ENCODE measurements around the gene HPX. TPM values are rescaled to one million over a fixed set of nuclear protein-coding genes. Genes with fewer than 3 reads are reported as not detected.

The HPX gene
- total RNA-seq, 1 experiment from 2014 or later = 1.2 TPM

GRCh38 chr11:6405052-6405667 lies 35.6 kb downstream of the HPX start:
- no peak overlapping the region for H3K4me2 ChIP-seq (ENCODE audit: insufficient read depth, insufficient read length, low read length)

More at GRCh38 chr11:6405052-6405667, 35.6 kb downstream of the HPX start:
- Histone ChIP-seq H3K9ac (ENCODE audit: extremely low read depth, insufficient read length, low read length) (no peak overlapping the region), H2BK5ac (ENCODE audit: insufficient read length, low read length) (no peak overlapping the region), H3K27ac (ENCODE audit: insufficient read length, low read depth, low read length) (no peak overlapping the region), H4K20me1 (ENCODE audit: control insufficient read depth, insufficient read depth, insufficient read length) (no peaks in the 10 kb centered on the region), H3K79me2 (ENCODE audit: insufficient read depth, low read length) (no peaks in the 10 kb centered on the region), H3K14ac (ENCODE audit: insufficient read depth, low read length) (peak overlapping the region; percentile 1), H2AFZ (ENCODE audit: low read length) (no peak overlapping the region), H3K23me2 (ENCODE audit: insufficient read length, low read depth, low read length, poor library complexity, severe bottlenecking) (no peaks in the 10 kb centered on the region), H3K9me3 (ENCODE audit: control insufficient read depth, low read depth, low read length) (no peaks in the 10 kb centered on the region), H2AK5ac (ENCODE audit: insufficient read length, low read length) (no peak overlapping the region), H3K56ac (ENCODE audit: insufficient read length, low read depth, low read length) (no peak overlapping the region), H3K4me1 (ENCODE audit: insufficient read depth, low read length) (no peaks in the 10 kb centered on the region), H3T11ph (ENCODE audit: low read length) (no peak overlapping the region), H2BK20ac (ENCODE audit: low read depth, low read length, poor library complexity, severe bottlenecking) (no peak overlapping the region), H3K4ac (ENCODE audit: low read depth, low read length) (no peak overlapping the region), H4K8ac (replicated peaks; ENCODE audit: insufficient read length, low read depth, low read length) (no peak overlapping the region), H4K91ac (ENCODE audit: insufficient read length, low read depth, low read length) (no peak overlapping the region), H3K79me1 (ENCODE audit: insufficient read depth, low read depth, low read length, poor library complexity, severe bottlenecking) (no peaks in the 10 kb centered on the region), H4K5ac (ENCODE audit: insufficient read length, low read depth, low read length) (no peak overlapping the region), H2BK15ac (ENCODE audit: low read depth, low read length) (no peak overlapping the region), H3K18ac (ENCODE audit: insufficient read length, low read depth, low read length) (peak overlapping the region; percentile 47), H2BK12ac (ENCODE audit: insufficient read length, low read depth, low read length) (no peak overlapping the region), H3K27me3 (ENCODE audit: insufficient read depth, low read length) (no peaks in the 10 kb centered on the region), H3K23ac (ENCODE audit: insufficient read length, low read depth, low read length) (no peak overlapping the region), H2BK120ac (ENCODE audit: low read depth, low read length, poor library complexity, severe bottlenecking) (no peak overlapping the region)
- Mint-ChIP-seq H3K4me1 (peaks cover 7 to 23% of the 10 kb centered on the region in 2 experiments), H3K27me3 (ENCODE audit: low read depth) (no peaks in the 10 kb centered on the region), H3K36me3 (ENCODE audit: insufficient read depth in 1 of 3, low read depth in 3 of 3) (peaks cover 0 to 16% (median 12%) of the 10 kb centered on the region in 3 experiments; a peak in 3 of 7 replicates), H3K4me3 (peak overlapping the region in 1 of 2 experiments; percentile 58; a peak in 1 of 5 replicates), H3K9me3 (no peaks in the 10 kb centered on the region), H3K27ac (peak overlapping the region in 1 of 3 experiments; percentile 83; a peak in 2 of 7 replicates)
- no peak for TF ChIP-seq CTCF (conservative IDR thresholded peaks at IDR 0.05)
- WGBS (ENCODE audit: extremely low coverage, insufficient read length, low lambda C conversion rate) = no CpG with 5 or more reads among the region's 13 CpGs
- peak; percentile 92 for DNase-seq
